Measurements from ENCODE around the gene MTR.

The MTR gene

GRCh38 chr1:236795035-236795756 lies at the start of gene MTR:
TSS of gene MTR (plus strand) at chr1:236795292. CDS start at chr1:236795704, 412 bp downstream.
- peak; percentile 98 to 99 for DNase-seq

- no peak for DNase-seq
Observed at GRCh38 chr1:236746785-236747184, 48.3 kb upstream of the MTR start.

- no peak for DNase-seq
Observed at GRCh38 chr1:236747311-236747985, 47.6 kb upstream of the MTR start.

- no peak for DNase-seq
Observed at GRCh38 chr1:236748268-236748870, 46.7 kb upstream of the MTR start.

- DNase-seq, result no peak
Observed at GRCh38 chr1:236750928-236751327, 44.2 kb upstream of the MTR start.

GRCh38 chr1:236751385-236751784 lies 43.7 kb upstream of the MTR start:
- DNase-seq, result no peak

GRCh38 chr1:236751935-236752334 lies 43.2 kb upstream of the MTR start:
- DNase-seq, result no peak

- peak in 1 of 2 experiments; percentile 49 for DNase-seq
Observed at GRCh38 chr1:236753516-236753915, 41.6 kb upstream of the MTR start.

- no peak for DNase-seq
Observed at GRCh38 chr1:236753964-236754363, 41.1 kb upstream of the MTR start.

- no peak for DNase-seq
Observed at GRCh38 chr1:236754525-236755210, 40.4 kb upstream of the MTR start.

- DNase-seq, result no peak
Observed at GRCh38 chr1:236757640-236758039, 37.5 kb upstream of the MTR start.

GRCh38 chr1:236759252-236759859 lies 35.7 kb upstream of the MTR start:
- peak; percentile 9 to 63 for DNase-seq

GRCh38 chr1:236760480-236760879 lies 34.6 kb upstream of the MTR start:
- DNase-seq, result no peak

- DNase-seq, result no peak
Observed at GRCh38 chr1:236760986-236761385, 34.1 kb upstream of the MTR start.

- no peak for DNase-seq
Observed at GRCh38 chr1:236761397-236762132, 33.5 kb upstream of the MTR start.

- DNase-seq, result no peak
Observed at GRCh38 chr1:236762410-236762809, 32.7 kb upstream of the MTR start.

- no peak for DNase-seq
Observed at GRCh38 chr1:236765831-236766230, 29.3 kb upstream of the MTR start.

GRCh38 chr1:236766506-236766905 lies 28.6 kb upstream of the MTR start:
- no peak for DNase-seq

GRCh38 chr1:236767276-236767675 lies 27.8 kb upstream of the MTR start:
- DNase-seq, result no peak

- DNase-seq, result no peak
Observed at GRCh38 chr1:236768601-236769000, 26.5 kb upstream of the MTR start.

GRCh38 chr1:236773919-236774318 lies 21.2 kb upstream of the MTR start:
- no peak for DNase-seq

- DNase-seq, result no peak
Observed at GRCh38 chr1:236774926-236775325, 20.2 kb upstream of the MTR start.

Measured in NCI-H446 (cell line).